ENCODE data around the gene STOX1. TPM values are rescaled to one million over a fixed set of nuclear protein-coding genes. Genes with fewer than 3 reads are reported as not detected.
A peak's percentile ranks its signal among the peaks of the same experiment; 100 is the strongest.

The STOX1 gene
- total and polyA plus RNA-seq, 10 of the 15 experiments (the other 5 are each of a cell fraction or from before 2014, with no cell fraction given) = 0.18 to 1.2 (median 0.67) TPM; not detected in 1

DNA sequence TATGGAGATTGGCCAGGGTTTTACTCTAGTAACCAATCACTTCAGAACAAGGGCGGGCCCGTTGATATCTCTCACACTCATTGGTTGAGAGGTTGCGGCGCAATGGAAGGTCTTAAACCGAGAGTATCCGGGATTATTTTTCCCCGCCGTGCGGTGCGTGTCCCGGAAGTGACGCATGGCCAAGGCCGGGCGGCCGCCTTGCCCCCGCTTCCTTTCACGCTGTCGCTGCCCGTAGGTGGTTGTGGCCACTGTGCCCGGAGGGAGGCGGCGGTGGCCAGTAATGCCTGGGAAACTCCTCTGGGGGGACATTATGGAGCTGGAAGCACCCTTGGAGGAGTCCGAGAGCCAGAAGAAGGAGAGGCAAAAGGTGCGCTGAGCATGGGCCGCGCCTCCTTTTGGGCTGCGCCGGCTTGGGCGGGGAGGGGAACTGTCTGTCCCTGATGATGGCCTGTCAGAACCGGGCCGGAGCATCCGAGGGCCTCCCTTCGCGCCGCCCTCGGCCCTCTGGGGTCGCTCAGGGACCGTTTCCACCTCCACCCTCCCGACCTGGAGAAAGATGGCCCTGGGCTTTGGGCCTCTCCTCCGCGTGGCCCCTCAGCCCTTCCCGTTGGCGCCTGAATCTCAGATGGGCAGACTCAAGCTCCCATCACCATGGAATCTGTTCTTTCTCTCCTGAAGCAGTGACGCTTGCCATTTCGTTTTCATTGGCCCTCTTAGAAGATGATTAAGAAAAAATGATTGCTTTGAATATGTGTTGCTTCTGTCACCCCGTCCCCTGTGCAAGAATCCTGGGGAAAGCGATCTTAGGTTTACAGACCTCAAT, 74.0 kb downstream of the STOX1 start, which contains the start of gene DDX50 (continued):
- TF ChIP-seq, protein P1, sequence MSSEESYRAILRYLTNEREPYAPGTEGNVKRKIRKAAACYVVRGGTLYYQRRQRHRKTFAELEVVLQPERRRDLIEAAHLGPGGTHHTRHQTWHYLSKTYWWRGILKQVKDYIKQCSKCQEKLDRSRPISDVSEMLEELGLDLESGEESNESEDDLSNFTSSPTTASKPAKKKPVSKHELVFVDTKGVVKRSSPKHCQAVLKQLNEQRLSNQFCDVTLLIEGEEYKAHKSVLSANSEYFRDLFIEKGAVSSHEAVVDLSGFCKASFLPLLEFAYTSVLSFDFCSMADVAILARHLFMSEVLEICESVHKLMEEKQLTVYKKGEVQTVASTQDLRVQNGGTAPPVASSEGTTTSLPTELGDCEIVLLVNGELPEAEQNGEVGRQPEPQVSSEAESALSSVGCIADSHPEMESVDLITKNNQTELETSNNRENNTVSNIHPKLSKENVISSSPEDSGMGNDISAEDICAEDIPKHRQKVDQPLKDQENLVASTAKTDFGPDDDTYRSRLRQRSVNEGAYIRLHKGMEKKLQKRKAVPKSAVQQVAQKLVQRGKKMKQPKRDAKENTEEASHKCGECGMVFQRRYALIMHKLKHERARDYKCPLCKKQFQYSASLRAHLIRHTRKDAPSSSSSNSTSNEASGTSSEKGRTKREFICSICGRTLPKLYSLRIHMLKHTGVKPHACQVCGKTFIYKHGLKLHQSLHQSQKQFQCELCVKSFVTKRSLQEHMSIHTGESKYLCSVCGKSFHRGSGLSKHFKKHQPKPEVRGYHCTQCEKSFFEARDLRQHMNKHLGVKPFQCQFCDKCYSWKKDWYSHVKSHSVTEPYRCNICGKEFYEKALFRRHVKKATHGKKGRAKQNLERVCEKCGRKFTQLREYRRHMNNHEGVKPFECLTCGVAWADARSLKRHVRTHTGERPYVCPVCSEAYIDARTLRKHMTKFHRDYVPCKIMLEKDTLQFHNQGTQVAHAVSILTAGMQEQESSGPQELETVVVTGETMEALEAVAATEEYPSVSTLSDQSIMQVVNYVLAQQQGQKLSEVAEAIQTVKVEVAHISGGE (CRISPR knock-in tag; IDR thresholded peaks at IDR 0.05) = no peak
- TF ChIP-seq CREM (IDR thresholded peaks at IDR 0.05; ENCODE audit: low read depth) = peak; percentile 96
- no peak for TF ChIP-seq RBBP5 (conservative IDR thresholded peaks at IDR 0.05)
- TF ChIP-seq RELA (IDR thresholded peaks at IDR 0.05; ENCODE audit: borderline replicate concordance, partially characterized antibody) = peak; percentile 8
- TF ChIP-seq, protein P2, sequence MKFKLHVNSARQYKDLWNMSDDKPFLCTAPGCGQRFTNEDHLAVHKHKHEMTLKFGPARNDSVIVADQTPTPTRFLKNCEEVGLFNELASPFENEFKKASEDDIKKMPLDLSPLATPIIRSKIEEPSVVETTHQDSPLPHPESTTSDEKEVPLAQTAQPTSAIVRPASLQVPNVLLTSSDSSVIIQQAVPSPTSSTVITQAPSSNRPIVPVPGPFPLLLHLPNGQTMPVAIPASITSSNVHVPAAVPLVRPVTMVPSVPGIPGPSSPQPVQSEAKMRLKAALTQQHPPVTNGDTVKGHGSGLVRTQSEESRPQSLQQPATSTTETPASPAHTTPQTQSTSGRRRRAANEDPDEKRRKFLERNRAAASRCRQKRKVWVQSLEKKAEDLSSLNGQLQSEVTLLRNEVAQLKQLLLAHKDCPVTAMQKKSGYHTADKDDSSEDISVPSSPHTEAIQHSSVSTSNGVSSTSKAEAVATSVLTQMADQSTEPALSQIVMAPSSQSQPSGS (IDR thresholded peaks at IDR 0.05; ENCODE audit: low read length) = no peak; the same call in 1 of the 2 replicates
- peak; percentile 93 for TF ChIP-seq CREB1 (IDR thresholded peaks at IDR 0.05; ENCODE audit: low read depth)
- TF ChIP-seq NBN (IDR thresholded peaks at IDR 0.05) = peak; percentile 44; the same call in 1 of the 2 replicates
- TF ChIP-seq PML (IDR thresholded peaks at IDR 0.05; ENCODE audit: low read length) = peak; percentile 85
- TF ChIP-seq, protein P3, sequence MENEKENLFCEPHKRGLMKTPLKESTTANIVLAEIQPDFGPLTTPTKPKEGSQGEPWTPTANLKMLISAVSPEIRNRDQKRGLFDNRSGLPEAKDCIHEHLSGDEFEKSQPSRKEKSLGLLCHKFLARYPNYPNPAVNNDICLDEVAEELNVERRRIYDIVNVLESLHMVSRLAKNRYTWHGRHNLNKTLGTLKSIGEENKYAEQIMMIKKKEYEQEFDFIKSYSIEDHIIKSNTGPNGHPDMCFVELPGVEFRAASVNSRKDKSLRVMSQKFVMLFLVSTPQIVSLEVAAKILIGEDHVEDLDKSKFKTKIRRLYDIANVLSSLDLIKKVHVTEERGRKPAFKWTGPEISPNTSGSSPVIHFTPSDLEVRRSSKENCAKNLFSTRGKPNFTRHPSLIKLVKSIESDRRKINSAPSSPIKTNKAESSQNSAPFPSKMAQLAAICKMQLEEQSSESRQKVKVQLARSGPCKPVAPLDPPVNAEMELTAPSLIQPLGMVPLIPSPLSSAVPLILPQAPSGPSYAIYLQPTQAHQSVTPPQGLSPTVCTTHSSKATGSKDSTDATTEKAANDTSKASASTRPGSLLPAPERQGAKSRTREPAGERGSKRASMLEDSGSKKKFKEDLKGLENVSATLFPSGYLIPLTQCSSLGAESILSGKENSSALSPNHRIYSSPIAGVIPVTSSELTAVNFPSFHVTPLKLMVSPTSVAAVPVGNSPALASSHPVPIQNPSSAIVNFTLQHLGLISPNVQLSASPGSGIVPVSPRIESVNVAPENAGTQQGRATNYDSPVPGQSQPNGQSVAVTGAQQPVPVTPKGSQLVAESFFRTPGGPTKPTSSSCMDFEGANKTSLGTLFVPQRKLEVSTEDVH (IDR thresholded peaks at IDR 0.05; ENCODE audit: low read depth, partially characterized antibody) = peak; percentile 72
- TF ChIP-seq ESRRA (IDR thresholded peaks at IDR 0.05; ENCODE audit: low read length) = no peak
- peak; percentile 12; the same call in 1 of the 2 replicates for TF ChIP-seq CHD2 (IDR thresholded peaks at IDR 0.05; ENCODE audit: borderline replicate concordance, low read depth, low read length)
- peak; percentile 25 for TF ChIP-seq MXI1 (IDR thresholded peaks at IDR 0.05; ENCODE audit: low read depth, low read length)
- TF ChIP-seq HCFC1 (IDR thresholded peaks at IDR 0.05; ENCODE audit: low read length) = 0 out of 2 replicates have a peak, but pooled peaks have one; percentile 32
- 0 out of 4 replicates have a peak, but pooled peaks of 1 of the 2 experiments have one; percentile 24 for TF ChIP-seq SRF (IDR thresholded peaks at IDR 0.05; ENCODE audit: low read depth in 2 of 2, low read length in 2 of 2)
- TF ChIP-seq SIN3A (IDR thresholded peaks at IDR 0.05; ENCODE audit: low read depth, low read length) = peak; percentile 88; the same call in 1 of the 2 replicates
- TF ChIP-seq SPI1 (IDR thresholded peaks at IDR 0.05; ENCODE audit: borderline replicate concordance, insufficient read depth, low read depth, low read length) = no peak
- TF ChIP-seq, protein P4, sequence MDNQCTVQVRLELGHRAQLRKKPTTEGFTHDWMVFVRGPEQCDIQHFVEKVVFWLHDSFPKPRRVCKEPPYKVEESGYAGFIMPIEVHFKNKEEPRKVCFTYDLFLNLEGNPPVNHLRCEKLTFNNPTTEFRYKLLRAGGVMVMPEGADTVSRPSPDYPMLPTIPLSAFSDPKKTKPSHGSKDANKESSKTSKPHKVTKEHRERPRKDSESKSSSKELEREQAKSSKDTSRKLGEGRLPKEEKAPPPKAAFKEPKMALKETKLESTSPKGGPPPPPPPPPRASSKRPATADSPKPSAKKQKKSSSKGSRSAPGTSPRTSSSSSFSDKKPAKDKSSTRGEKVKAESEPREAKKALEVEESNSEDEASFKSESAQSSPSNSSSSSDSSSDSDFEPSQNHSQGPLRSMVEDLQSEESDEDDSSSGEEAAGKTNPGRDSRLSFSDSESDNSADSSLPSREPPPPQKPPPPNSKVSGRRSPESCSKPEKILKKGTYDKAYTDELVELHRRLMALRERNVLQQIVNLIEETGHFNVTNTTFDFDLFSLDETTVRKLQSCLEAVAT (IDR thresholded peaks at IDR 0.05) = peak; percentile 14; the same call in 1 of the 2 replicates
- TF ChIP-seq NFYA (IDR thresholded peaks at IDR 0.05; ENCODE audit: borderline replicate concordance, low read depth, low read length) = peak; percentile 59; the same call in 1 of the 2 replicates
- TF ChIP-seq KLF5 (IDR thresholded peaks at IDR 0.05; ENCODE audit: partially characterized antibody) = no peak
- no peak for TF ChIP-seq ZNF24 (IDR thresholded peaks at IDR 0.05)
- no peak for TF ChIP-seq MYB (IDR thresholded peaks at IDR 0.05; ENCODE audit: borderline replicate concordance, low read depth, low read length)
- no peak for TF ChIP-seq YBX1 (IDR thresholded peaks at IDR 0.05)

Measured in GM12878 (cell line).